GM12878 (cell line): ENCODE data around the gene NFKBIB. TPM values are rescaled to one million over a fixed set of nuclear protein-coding genes. Genes with fewer than 3 reads are reported as not detected.

Source experiments
- CBFB ChIP-seq: IDR thresholded peaks from 2 replicates; pipeline ENCODE4 v1.6.1; 2016; ENCODE audit warnings: antibody characterized with exemption, low read depth
- CBX3 ChIP-seq: fragments of 200-600 bp; sonication (generic); IDR thresholded peaks from 2 replicates; pipeline ENCODE4 v1.6.1; 2016; ENCODE audit warnings: low read depth, borderline replicate concordance
- CHD2 ChIP-seq: IDR thresholded peaks from 2 replicates; pipeline ENCODE4 v1.6.1; 2011; ENCODE audit warnings: low read depth, low read length, improper control_type of control experiment, borderline replicate concordance
- CHD4 ChIP-seq: fragments of 200-600 bp; sonication (generic); IDR thresholded peaks from 2 replicates; pipeline ENCODE4 v1.6.1; 2016; ENCODE audit warnings: mild to moderate bottlenecking
- CREM ChIP-seq: IDR thresholded peaks from 2 replicates; pipeline ENCODE4 v1.6.1; 2014; ENCODE audit warnings: antibody characterized with exemption, low read depth
- MYB ChIP-seq: fragments of 150-350 bp; IDR thresholded peaks from 2 replicates; pipeline ENCODE4 v1.6.1; 2014; ENCODE audit warnings: mild to moderate bottlenecking, low read depth, low read length, borderline replicate concordance
- NBN ChIP-seq: fragments of 450-650 bp; IDR thresholded peaks from 2 replicates; pipeline ENCODE4 v1.6.1; 2016
- NFIC ChIP-seq: IDR thresholded peaks from 2 replicates; pipeline ENCODE4 v1.6.1; 2012; ENCODE audit warnings: low read depth, mild to moderate bottlenecking, inconsistent platforms, low read length, moderate library complexity
- NR2C1 ChIP-seq: fragments of 450-650 bp; IDR thresholded peaks from 2 replicates; pipeline ENCODE4 v1.6.1; 2017; ENCODE audit warnings: antibody characterized with exemption, mild to moderate bottlenecking, moderate library complexity
- NR2C2 ChIP-seq: IDR thresholded peaks from 2 replicates; pipeline ENCODE4 v1.6.1; 2011; ENCODE audit warnings: borderline replicate concordance, low read depth; ENCODE audit not compliant: control insufficient read depth, insufficient read length
- PAX5 ChIP-seq: IDR thresholded peaks from 2 replicates; pipeline ENCODE4 v1.6.1; 2011; ENCODE audit warnings: low read depth, low read length, borderline replicate concordance
- POLR2A ChIP-seq: IDR thresholded peaks from 2 replicates; pipeline ENCODE4 v1.6.1; 2011; ENCODE audit warnings: low read depth, mild to moderate bottlenecking, low read length
- POLR2AphosphoS5 ChIP-seq: IDR thresholded peaks from 2 replicates; pipeline ENCODE4 v1.6.1; 2011; ENCODE audit warnings: mild to moderate bottlenecking, low read length, inconsistent platforms
- RAD21 ChIP-seq: IDR thresholded peaks from 2 replicates; pipeline ENCODE4 v1.6.1; 2011; ENCODE audit warnings: mild to moderate bottlenecking, low read depth, low read length, moderate library complexity; ENCODE audit not compliant: insufficient read depth
- RBBP5 ChIP-seq: fragments of 200-600 bp; sonication (generic); conservative IDR thresholded peaks from 2 replicates; pipeline ENCODE4 v1.6.1; 2016
- STAT3 ChIP-seq: IDR thresholded peaks from 2 replicates; pipeline ENCODE4 v1.6.1; 2011; ENCODE audit warnings: low read depth, low read length, improper control_type of control experiment
- SUZ12 ChIP-seq: fragments of 200-600 bp; sonication (generic); IDR thresholded peaks from one replicate; pipeline ENCODE4 v1.6.1; 2018; ENCODE audit warnings: antibody characterized with exemption, mild to moderate bottlenecking; ENCODE audit not compliant: unreplicated experiment
- ZNF207 ChIP-seq: fragments of 450-650 bp; IDR thresholded peaks from 2 replicates; pipeline ENCODE4 v1.6.1; 2014; ENCODE audit warnings: antibody characterized with exemption, mild to moderate bottlenecking, borderline replicate concordance
- polyA plus RNA-seq, 11 experiments: library from polyadenylated mRNA; depleted of rRNA in 4 of 11; unstranded in 6 of 11; stranded (reverse) in 5 of 11; fragments of >200 nt; fragmentation: Nextera tagmentation in 4 of 11; fragmentation: Illumina TruSeq in 1 of 11; extraction: Ambion mirVana in 4 of 11; extraction: Trizol in 1 of 11; gene quantifications; 1 replicate in 1 of 11; 2 replicates in 10 of 11; pipeline versions ENCODE4 v1.2.1 to v1.2.3, GENCODE V29; 2011 to 2016; ENCODE audit warnings: inconsistent platforms in 2 of 11, missing spikeins in 2 of 11, low read depth in 1 of 11
- total RNA-seq, 4 experiments: library from RNA; depleted of rRNA in 3 of 4; stranded (reverse); fragments of >200 nt in 3 of 4; fragmentation: Illumina TruSeq in 1 of 4; extraction: Trizol in 1 of 4; gene quantifications; 2 replicates each; pipeline versions ENCODE4 v1.2.1 to v1.2.3, GENCODE V29; 2013 to 2021
- TF ChIP-seq, protein P1 (sequence below): fragments of 450-650 bp; IDR thresholded peaks from 2 replicates; pipeline ENCODE4 v1.6.1; 2017; ENCODE audit warnings: mild to moderate bottlenecking, moderate library complexity
- TF ChIP-seq, protein P2 (sequence below): fragments of 450-650 bp; formaldehyde crosslinking; IDR thresholded peaks from 2 replicates; pipeline ENCODE4 v1.4.0; 2020; ENCODE audit warnings: mild to moderate bottlenecking, moderate library complexity
- TF ChIP-seq, protein P3 (sequence below): fragments of 450-650 bp; IDR thresholded peaks from 2 replicates; pipeline ENCODE4 v1.6.1; 2017; ENCODE audit warnings: low read depth, mild to moderate bottlenecking, moderate library complexity

Gene NFKBIB
- total and polyA plus RNA-seq, 10 of the 15 experiments (the other 5 are each of a cell fraction or from before 2014, with no cell fraction given) = 1.2 to 60.9 (median 31.0) TPM

DNA sequence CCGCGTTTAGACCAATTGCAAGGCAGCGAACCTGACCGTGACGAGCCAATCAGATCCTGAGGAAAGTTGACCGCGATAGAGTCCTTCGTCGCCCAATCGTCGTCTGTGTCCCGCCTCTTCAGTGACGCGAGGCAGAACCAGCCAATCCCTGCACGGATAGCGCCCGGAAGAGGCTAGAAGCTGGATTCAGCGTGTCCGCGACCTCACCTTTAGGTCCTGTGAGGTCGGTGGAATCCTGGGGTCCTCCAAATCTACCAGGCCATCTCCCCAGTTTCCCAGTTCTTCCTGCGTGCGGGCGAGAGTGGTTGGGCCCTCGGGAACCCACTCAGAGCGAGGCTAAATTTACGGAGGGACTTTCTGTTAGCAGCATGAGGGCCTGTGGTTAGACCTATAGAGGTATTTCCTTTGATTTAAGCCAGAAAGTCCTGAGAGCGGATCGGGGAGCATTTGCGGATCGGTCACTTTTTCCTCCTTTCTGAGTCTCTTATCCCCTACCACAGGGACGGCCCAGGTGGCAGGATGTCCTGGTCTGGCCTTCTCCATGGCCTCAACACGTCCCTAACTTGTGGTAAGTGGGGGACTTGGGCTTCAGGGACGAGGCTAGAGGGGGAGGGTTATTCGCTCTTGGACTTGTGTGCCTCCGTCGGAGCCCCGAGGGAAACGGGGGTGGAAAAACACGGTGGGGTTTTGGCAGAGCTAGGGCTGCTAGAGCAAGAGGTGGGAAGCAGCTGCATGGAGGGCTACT lies 31.2 kb downstream of the NFKBIB start, which contains the start of gene MRPS12 (continued):
- TF ChIP-seq POLR2AphosphoS5 (peak; percentile 96), SUZ12 (no peak), RBBP5 (no peak), RAD21 (no peak), PAX5 (peak; percentile 15; the same call in 1 of the 2 replicates), STAT3 (no peak), CBFB (peak; percentile 70; the same call in 1 of the 2 replicates), NBN (0 out of 2 replicates have a peak, but pooled peaks have one; percentile 13), NR2C2 (no peak), NFIC (no peak), CHD2 (peak; percentile 88), CHD4 (no peak), POLR2A (peak; percentile 87), NR2C1 (no peak), CREM (peak; percentile 83), MYB (no peak), ZNF207 (no peak), CBX3 (no peak)
- TF ChIP-seq, protein P1, sequence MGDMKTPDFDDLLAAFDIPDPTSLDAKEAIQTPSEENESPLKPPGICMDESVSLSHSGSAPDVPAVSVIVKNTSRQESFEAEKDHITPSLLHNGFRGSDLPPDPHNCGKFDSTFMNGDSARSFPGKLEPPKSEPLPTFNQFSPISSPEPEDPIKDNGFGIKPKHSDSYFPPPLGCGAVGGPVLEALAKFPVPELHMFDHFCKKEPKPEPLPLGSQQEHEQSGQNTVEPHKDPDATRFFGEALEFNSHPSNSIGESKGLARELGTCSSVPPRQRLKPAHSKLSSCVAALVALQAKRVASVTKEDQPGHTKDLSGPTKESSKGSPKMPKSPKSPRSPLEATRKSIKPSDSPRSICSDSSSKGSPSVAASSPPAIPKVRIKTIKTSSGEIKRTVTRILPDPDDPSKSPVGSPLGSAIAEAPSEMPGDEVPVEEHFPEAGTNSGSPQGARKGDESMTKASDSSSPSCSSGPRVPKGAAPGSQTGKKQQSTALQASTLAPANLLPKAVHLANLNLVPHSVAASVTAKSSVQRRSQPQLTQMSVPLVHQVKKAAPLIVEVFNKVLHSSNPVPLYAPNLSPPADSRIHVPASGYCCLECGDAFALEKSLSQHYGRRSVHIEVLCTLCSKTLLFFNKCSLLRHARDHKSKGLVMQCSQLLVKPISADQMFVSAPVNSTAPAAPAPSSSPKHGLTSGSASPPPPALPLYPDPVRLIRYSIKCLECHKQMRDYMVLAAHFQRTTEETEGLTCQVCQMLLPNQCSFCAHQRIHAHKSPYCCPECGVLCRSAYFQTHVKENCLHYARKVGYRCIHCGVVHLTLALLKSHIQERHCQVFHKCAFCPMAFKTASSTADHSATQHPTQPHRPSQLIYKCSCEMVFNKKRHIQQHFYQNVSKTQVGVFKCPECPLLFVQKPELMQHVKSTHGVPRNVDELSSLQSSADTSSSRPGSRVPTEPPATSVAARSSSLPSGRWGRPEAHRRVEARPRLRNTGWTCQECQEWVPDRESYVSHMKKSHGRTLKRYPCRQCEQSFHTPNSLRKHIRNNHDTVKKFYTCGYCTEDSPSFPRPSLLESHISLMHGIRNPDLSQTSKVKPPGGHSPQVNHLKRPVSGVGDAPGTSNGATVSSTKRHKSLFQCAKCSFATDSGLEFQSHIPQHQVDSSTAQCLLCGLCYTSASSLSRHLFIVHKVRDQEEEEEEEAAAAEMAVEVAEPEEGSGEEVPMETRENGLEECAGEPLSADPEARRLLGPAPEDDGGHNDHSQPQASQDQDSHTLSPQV = no peak
- TF ChIP-seq, protein P2, sequence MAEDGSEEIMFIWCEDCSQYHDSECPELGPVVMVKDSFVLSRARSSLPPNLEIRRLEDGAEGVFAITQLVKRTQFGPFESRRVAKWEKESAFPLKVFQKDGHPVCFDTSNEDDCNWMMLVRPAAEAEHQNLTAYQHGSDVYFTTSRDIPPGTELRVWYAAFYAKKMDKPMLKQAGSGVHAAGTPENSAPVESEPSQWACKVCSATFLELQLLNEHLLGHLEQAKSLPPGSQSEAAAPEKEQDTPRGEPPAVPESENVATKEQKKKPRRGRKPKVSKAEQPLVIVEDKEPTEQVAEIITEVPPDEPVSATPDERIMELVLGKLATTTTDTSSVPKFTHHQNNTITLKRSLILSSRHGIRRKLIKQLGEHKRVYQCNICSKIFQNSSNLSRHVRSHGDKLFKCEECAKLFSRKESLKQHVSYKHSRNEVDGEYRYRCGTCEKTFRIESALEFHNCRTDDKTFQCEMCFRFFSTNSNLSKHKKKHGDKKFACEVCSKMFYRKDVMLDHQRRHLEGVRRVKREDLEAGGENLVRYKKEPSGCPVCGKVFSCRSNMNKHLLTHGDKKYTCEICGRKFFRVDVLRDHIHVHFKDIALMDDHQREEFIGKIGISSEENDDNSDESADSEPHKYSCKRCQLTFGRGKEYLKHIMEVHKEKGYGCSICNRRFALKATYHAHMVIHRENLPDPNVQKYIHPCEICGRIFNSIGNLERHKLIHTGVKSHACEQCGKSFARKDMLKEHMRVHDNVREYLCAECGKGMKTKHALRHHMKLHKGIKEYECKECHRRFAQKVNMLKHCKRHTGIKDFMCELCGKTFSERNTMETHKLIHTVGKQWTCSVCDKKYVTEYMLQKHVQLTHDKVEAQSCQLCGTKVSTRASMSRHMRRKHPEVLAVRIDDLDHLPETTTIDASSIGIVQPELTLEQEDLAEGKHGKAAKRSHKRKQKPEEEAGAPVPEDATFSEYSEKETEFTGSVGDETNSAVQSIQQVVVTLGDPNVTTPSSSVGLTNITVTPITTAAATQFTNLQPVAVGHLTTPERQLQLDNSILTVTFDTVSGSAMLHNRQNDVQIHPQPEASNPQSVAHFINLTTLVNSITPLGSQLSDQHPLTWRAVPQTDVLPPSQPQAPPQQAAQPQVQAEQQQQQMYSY = no peak
- TF ChIP-seq, protein P3, sequence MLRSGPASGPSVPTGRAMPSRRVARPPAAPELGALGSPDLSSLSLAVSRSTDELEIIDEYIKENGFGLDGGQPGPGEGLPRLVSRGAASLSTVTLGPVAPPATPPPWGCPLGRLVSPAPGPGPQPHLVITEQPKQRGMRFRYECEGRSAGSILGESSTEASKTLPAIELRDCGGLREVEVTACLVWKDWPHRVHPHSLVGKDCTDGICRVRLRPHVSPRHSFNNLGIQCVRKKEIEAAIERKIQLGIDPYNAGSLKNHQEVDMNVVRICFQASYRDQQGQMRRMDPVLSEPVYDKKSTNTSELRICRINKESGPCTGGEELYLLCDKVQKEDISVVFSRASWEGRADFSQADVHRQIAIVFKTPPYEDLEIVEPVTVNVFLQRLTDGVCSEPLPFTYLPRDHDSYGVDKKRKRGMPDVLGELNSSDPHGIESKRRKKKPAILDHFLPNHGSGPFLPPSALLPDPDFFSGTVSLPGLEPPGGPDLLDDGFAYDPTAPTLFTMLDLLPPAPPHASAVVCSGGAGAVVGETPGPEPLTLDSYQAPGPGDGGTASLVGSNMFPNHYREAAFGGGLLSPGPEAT = peak; percentile 63
